Stimulated activated CD4-positive, alpha-beta T cell treated with anti-CD3 and anti-CD28 coated beads, Interleukin-15, amount 100 ng/mL, for 48 hours (primary cell): Measurements from ENCODE around the gene FOXA3.
"Not testable (repeated sequence)": the region's sequence is repeated elsewhere in the genome, so short reads cannot be mapped to it uniquely, and the experiment has no call there.

ENCODE experiments used
- DNase-seq, 2 donors: peaks; one replicate each; pipeline ENCODE4 v3.0.0-alpha.2; 2020; ENCODE audit warnings: low read depth in 2 of 2

FOXA3 gene

GRCh38 chr19:45889210-45889885 lies 25.2 kb downstream of the FOXA3 start:
- no peak for DNase-seq

DNA sequence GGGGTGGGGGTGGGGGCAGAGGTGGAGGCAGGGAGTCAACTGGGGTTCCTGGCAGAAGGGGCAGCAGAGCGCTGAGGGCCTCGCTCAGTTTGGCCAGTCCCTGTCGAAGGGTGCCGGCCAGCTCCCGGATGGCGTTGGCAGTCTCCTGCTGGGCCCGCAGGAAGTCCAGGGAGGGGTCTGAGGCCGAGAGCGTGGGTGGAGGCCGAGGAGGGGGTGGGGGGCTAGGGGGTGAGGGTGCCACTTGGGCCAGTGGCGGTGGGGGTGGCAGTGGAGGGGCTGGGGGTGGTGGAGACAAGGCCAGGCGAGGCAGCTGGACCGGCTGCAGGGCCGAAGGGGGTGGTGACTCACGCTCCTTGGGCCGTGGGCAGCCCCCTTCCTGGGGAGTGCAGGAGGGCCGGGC lies 26.8 kb downstream of the FOXA3 start:
- no peak for DNase-seq

- no peak for DNase-seq
Measured at GRCh38 chr19:45895519-45895972, 31.4 kb downstream of the FOXA3 start.

DNA sequence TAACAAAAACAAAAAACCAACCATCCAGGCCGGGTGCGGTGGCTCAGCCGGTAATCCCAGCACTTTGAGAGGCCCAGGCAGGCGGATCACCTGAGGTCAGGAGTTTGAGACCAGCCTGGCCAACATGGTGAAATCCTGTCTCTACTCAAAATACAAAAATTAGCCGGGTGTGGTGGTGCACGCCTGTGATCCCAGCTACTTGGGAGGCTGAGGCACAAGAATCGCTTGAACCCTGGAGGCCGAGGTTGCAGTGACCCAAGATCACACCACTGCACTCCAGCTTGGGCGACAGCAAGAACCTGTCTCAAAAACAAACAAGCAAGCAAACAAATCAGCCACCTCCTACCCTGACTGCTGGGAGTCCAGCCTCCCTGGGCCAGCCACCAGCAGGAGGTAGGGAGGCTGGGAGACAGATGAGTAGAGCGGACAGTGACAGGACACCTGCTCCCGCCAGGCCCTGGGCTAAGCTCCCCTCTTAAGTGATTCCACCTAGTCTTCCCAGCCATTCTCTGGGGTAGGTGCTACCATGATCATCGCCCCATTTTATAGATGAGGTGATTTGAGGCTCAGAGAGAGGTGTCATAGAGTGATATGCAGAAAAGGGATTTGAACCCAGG lies 32.0 kb downstream of the FOXA3 start:
- not testable (repeated sequence) for DNase-seq

DNA sequence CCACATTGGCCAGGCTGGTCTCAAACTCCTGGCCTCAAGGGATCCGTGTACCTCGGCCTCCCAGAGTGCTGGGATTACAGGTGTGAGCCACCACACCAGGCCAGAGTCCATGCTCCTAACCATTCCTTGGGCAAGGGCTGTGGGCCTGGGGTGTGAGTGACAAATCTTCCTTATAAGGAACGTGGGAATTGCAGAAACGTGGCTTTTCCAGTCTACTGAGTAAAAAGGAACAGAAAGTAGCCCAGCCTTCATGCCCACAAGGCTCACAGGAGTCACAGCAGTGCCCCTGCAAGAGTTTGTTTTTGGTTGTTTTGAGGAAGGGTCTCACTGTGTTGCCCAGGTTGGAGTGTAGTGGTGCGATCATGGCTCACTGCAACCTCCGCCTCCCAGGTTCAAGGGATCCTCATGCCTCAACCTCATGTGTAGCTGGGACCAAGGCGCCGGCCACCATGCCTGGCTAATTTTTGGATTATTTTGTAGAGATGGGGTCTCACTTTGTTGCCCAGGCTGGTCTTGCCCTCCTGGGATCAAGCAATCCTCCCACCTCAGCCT lies 33.2 kb downstream of the FOXA3 start:
- DNase-seq: no peak

- DNase-seq: no peak
Measured at GRCh38 chr19:45899253-45899652, 35.1 kb downstream of the FOXA3 start.

DNA sequence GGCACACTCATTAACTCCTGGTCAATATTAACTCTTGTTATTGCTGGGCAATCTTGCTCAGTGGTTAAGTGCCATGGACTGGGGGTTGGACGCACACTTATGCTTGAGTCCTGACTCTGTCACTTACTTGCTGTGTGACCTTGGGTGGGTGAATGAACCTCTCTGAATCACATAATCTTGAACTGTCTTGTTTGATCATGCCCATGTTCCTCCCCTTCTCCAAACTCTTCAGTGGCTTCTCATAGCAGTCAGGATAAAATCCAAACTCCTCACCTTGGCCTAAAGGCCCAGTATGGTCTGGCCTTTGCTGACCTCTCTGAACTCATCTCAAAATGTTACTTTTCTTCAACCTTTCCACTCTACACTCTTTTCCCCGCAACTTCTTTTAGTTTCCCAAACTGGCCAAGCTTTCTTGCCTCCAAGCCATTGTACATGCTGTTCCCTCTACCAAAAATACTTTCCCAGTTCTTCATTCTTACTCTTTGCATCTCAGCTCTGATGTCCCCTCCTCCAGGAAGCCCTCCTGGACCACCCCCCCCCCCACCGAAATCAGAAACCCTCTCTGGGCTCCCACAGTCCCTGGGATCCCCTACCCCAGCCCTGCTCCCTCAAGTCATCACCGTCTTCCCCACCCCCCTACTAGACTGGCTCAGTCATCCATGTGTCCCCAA lies 35.9 kb downstream of the FOXA3 start:
- no peak for DNase-seq

DNA sequence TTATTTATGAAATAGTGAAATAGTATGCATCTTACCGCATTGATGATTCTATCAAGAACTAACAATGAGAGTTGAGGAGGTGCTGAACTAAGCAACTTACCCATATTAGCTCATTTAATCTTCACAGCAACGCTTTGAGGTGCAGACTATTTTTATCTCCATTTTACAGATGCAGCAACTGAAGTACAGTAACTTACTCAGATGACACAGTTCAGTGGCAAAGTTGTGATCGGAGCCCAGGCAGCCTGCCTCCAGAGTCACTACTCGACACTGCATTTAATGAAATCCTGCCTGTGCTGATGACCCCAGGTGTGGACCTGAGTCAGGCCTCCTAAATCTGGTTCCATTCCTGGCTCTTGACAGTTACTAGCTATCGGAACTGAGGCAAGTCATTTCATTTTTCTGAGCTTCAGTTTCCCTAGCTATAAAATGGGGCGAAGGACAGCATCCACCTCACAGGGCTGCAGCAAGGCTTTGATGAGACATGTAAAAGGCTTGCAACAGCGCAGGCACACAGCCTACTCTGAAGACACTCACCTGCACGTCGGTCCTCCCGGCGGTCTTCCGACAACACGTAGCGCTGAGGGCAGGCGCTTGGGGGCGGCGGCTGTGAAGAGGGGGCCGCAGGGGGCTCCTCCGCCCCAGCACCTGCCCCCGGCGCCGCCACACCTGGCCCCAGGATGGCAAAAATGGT lies 36.8 kb downstream of the FOXA3 start:
- DNase-seq: no peak

DNA sequence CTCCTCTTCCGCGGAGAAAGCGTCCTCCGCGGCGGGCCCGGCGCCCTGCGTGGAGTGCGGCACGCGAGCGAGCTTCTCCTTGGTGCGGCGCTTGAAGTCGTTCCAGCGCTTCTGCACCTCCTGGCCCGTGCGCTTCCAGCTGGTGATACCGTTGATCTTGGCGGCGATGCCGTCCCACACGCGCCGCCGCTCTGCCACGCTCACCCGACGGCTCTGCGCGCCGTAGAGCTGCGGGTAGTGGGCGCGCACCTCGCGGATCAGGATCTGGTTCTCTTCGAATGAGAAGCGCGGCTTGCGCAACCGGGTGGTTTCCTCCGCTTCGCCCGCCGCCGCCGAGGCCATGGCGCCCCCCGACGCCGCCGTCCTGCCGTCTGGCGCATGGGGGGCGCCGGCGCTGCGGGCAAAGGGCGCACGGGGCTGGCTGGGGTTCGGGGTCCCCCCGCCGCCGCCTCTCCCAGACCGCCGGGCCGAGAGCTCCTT lies 37.3 kb downstream of the FOXA3 start:
- no peak for DNase-seq

DNA sequence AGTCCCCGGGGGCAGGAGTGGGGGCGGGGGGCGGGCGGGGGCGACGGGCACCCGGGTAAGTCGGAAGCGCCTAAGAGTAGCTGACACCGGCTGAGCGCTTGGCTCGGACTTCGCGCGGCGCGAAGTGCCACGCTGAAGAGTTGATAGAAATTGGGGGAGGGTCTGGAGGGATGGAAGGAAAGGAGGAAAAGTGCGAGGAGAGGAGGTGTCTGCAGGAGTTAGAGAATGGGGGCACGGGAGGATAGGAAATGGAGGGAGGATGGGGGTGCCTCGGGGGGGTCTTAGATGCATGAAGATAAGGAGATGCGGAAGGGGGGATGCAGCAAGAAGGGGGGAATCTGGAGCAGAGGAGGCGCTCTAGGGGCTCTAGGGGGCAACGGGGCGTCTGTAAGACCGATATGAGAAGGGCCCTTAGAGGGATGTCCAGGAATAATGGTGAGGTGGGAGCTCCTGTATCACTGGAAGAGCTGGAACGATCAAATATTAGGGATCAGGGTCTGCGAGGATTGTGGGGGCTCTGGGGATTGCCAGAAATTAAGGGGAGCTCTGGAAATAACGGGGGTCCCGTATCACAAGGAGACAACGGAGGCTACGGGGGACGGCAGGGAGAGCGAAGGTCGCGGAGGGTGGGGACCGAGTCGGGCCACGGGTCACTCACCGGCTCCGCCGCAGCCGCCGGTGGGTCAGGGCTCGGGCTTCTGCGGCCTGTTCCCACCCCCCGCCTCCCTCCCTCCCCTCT lies 38.0 kb downstream of the FOXA3 start, which contains the start of gene MYPOP:
TSS of gene MYPOP (minus strand) at position 702 of the 739 bp plus-strand sequence. CDS start 840 bp downstream, outside the sequence.
- DNase-seq: no peak

DNA sequence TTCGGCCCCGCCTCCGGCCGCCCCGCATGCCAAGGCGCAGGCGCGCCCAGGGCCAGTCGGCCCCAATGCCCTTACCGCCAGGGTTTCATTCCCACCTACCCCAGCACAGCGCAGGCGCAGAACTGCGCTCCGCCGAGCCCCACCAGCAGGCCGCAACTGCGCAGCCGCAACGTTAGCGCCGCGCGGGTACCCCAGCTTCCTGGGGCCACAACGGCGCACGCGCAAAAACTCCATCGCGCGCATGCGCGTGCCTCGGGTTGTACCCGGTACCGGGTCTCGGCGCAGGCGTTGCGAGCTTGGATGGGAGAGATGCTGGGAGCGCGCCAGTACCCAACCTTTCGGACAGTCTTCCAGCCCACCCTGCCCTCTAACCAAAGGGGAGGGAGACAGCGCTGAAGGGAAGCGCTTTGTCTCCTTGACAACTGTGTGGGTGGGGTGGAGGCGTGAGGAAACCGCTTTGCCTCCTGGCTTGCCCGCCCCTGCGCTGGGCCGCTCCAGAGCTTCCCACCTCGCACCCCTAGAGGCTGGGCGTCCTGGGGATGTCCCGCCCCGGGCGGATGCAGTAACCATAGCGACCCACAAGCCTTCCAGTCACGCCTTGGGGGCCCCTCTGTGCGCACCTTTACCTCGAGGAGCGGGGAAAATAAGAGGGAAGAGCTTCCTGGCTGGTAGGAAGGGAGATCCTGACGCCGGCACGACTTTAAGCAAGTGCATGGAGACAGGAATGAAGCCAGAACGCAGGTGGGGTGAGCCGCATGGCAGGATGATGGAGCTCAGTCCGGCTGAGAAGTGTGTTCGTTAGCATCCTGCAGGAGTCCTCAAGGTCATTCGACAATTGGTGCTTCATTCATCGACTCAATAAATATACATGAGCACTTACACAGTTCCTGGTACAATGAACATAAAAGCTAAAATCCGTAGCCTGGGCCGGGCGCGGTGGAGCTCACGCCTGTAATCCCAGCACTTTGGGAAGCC lies 38.8 kb downstream of the FOXA3 start:
- peak; percentile 97 to 99 for DNase-seq

- no peak for DNase-seq
Measured at GRCh38 chr19:45905011-45905410, 40.9 kb downstream of the FOXA3 start.

DNA sequence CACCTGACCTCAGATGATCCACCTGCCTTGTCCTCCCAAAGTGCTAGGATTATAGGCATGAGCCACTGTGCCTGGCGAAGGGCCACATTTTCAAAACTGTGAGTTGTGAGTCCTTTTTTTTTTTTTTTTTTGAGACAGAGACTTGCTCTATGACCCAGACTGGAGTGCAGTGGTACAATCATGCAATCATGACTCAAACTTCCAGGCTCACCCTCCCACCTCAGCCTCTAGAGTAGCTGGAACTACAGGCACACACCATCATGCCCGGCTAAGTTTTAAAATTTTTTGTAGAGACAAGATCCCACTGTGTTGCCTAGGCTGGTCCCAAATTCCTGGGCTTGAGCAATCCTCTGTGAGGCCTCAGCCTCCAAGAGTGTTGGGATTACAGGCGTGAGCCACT lies 42.1 kb downstream of the FOXA3 start:
- DNase-seq: no peak

GRCh38 chr19:45908956-45909355 lies 44.8 kb downstream of the FOXA3 start:
- no peak for DNase-seq

DNA sequence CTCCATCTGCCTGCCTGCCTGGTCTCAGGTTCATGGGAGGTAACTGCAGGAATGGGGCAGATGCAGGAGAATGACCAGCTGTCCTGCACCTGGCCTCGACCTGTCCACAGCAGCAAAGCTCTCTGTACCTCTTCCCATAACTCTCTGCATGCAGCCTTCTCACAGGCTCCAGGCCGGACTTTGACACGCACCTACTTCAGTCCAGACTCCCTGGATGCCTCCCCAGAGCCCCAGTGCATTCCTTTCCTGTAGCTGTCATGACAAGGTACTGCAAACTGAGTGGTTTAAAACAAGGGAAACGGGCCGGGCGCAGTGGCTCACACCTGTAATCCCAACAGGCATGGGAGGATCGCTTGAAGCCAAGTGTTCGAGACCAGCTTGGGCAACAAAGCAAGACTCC lies 47.2 kb downstream of the FOXA3 start:
- DNase-seq: no peak

DNA sequence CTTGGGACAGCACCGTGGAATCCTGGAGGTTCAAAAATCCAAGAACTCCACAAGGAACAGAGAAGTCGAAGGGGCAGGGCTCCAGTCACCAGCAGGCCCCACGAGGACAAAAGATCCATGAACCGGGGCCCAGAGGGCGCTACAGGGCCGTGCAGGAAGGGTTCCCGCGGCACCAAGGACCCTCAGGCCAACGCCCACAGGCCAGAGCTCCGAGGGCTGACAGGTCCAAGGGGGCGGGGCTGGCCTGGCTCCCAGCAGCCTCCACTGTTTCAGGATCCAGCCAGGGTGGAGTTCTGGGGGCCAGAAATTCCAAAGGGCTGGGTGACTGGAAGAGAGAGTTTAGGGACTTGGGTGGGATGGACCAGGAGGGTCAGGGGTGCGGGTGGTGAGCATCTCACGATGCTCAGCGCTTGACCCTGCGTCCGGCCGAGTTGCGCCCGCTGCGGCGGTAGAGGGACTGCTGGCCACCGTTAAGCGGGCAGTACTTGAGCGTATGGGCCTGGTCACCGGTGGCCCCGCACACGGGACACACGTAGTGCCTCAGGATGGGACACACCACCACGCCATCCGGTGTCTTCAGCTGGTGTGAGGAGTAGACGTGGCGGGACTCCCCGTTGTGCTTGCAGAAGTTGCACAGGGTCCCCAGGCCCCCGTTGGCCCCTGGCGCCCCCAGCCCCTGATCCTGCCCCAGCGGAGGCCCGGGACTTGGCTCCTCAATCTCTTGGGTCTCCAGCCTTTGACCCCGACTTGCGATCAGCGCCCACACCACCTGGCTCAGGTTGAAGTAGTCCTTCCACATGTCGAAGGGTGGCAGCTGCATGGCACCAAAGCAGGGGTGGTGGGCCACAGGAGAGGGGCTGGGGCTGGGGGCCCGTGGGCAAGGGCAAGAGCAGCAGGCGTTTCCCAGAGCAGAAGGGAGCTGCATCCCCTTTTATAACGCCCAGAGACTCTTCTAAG lies 50.0 kb downstream of the FOXA3 start, which contains the start of gene NANOS2:
TSS of gene NANOS2 (minus strand) at position 905 of the 957 bp plus-strand sequence. CDS start at position 820, 85 bp downstream.
- DNase-seq: no peak

GRCh38 chr19:45917421-45918091 lies 53.4 kb downstream of the FOXA3 start:
- no peak for DNase-seq

- no peak for DNase-seq
Measured at GRCh38 chr19:45918721-45919120, 54.6 kb downstream of the FOXA3 start.
